H9 (cell line): ENCODE results near the gene THRAP3. TPM values are rescaled to one million over a fixed set of nuclear protein-coding genes. Genes with fewer than 3 reads are reported as not detected.

Experiments
- DNase-seq: peaks from one replicate; pipeline ENCODE4 v3.0.0-alpha.2; 2017
- H2AFZ ChIP-seq: one replicate; pipeline ENCODE4 v1.6.1; 2013; ENCODE audit warnings: mild to moderate bottlenecking, low read length, control low read depth, moderate library complexity
- H2AK5ac ChIP-seq: 2 replicates; pipeline ENCODE4 v1.6.1; 2013; ENCODE audit warnings: low read length, control low read depth, mixed read lengths; ENCODE audit not compliant: insufficient read length
- H2BK120ac ChIP-seq: one replicate; pipeline ENCODE4 v1.6.1; 2013; ENCODE audit warnings: low read depth, mild to moderate bottlenecking, low read length, control low read depth, inconsistent platforms; ENCODE audit not compliant: poor library complexity, severe bottlenecking
- H2BK12ac ChIP-seq: 2 replicates; pipeline ENCODE4 v1.6.1; 2013; ENCODE audit warnings: low read length, control low read depth, mixed read lengths, low read depth; ENCODE audit not compliant: insufficient read length
- H2BK15ac ChIP-seq: 2 replicates; pipeline ENCODE4 v1.6.1; 2013; ENCODE audit warnings: low read depth, low read length, control low read depth
- H2BK20ac ChIP-seq: one replicate; pipeline ENCODE4 v1.6.1; 2013; ENCODE audit warnings: low read depth, mild to moderate bottlenecking, low read length, control low read depth, inconsistent platforms; ENCODE audit not compliant: poor library complexity, severe bottlenecking
- H2BK5ac ChIP-seq: 2 replicates; pipeline ENCODE4 v1.6.1; 2013; ENCODE audit warnings: low read length, control low read depth, mixed read lengths; ENCODE audit not compliant: insufficient read length
- H3K14ac ChIP-seq: 2 replicates; pipeline ENCODE4 v1.6.1; 2013; ENCODE audit warnings: low read length, control low read depth; ENCODE audit not compliant: insufficient read depth
- H3K18ac ChIP-seq: 2 replicates; pipeline ENCODE4 v1.6.1; 2013; ENCODE audit warnings: low read depth, mild to moderate bottlenecking, mixed read lengths, low read length, control low read depth; ENCODE audit not compliant: insufficient read length
- H3K23ac ChIP-seq: 2 replicates; pipeline ENCODE4 v1.6.1; 2013; ENCODE audit warnings: low read length, control low read depth, mixed read lengths, low read depth; ENCODE audit not compliant: insufficient read length
- H3K23me2 ChIP-seq: 2 replicates; pipeline ENCODE4 v1.6.1; 2013; ENCODE audit warnings: low read depth, mild to moderate bottlenecking, mixed read lengths, low read length, control low read depth; ENCODE audit not compliant: insufficient read length, poor library complexity, severe bottlenecking
- H3K27ac ChIP-seq: 2 replicates; pipeline ENCODE4 v1.5.1; 2013; ENCODE audit warnings: low read length, control low read depth, mixed read lengths, low read depth; ENCODE audit not compliant: insufficient read length
- H3K27me3 ChIP-seq: 2 replicates; pipeline ENCODE4 v1.6.1; 2013; ENCODE audit warnings: low read length, control low read depth, inconsistent platforms; ENCODE audit not compliant: insufficient read depth
- H3K4ac ChIP-seq: 2 replicates; pipeline ENCODE4 v1.6.1; 2013; ENCODE audit warnings: low read depth, mild to moderate bottlenecking, control low read depth, inconsistent platforms, low read length, moderate library complexity
- H3K4me1 ChIP-seq: 2 replicates; pipeline ENCODE4 v1.6.1; 2013; ENCODE audit warnings: low read length, control low read depth, inconsistent platforms; ENCODE audit not compliant: insufficient read depth
- H3K4me2 ChIP-seq: 2 replicates; pipeline ENCODE4 v1.6.1; 2013; ENCODE audit warnings: low read length, control low read depth, mixed read lengths; ENCODE audit not compliant: insufficient read length, insufficient read depth
- H3K56ac ChIP-seq: 2 replicates; pipeline ENCODE4 v1.6.1; 2013; ENCODE audit warnings: low read depth, mild to moderate bottlenecking, mixed read lengths, low read length, control low read depth; ENCODE audit not compliant: insufficient read length
- H3K79me1 ChIP-seq: 2 replicates; pipeline ENCODE4 v1.6.1; 2013; ENCODE audit warnings: low read depth, mild to moderate bottlenecking, moderate library complexity, low read length, control low read depth, inconsistent platforms; ENCODE audit not compliant: insufficient read depth, poor library complexity, severe bottlenecking
- H3K79me2 ChIP-seq: 2 replicates; pipeline ENCODE4 v1.6.1; 2013; ENCODE audit warnings: low read length, control low read depth, inconsistent platforms; ENCODE audit not compliant: insufficient read depth
- H3K9ac ChIP-seq: 2 replicates; pipeline ENCODE4 v1.6.1; 2013; ENCODE audit warnings: low read length, control low read depth, mixed read lengths; ENCODE audit not compliant: insufficient read length; ENCODE audit errors: extremely low read depth
- H3K9me3 ChIP-seq: one replicate; pipeline ENCODE4 v1.6.1; 2013; ENCODE audit warnings: low read depth, low read length, inconsistent platforms; ENCODE audit not compliant: control insufficient read depth
- H3T11ph ChIP-seq: one replicate; pipeline ENCODE4 v1.6.1; 2013; ENCODE audit warnings: mild to moderate bottlenecking, low read length, control low read depth, inconsistent platforms
- H4K20me1 ChIP-seq: one replicate; pipeline ENCODE4 v1.6.1; 2013; ENCODE audit not compliant: control insufficient read depth, insufficient read length, insufficient read depth
- H4K5ac ChIP-seq: 2 replicates; pipeline ENCODE4 v1.6.1; 2013; ENCODE audit warnings: low read depth, mild to moderate bottlenecking, mixed read lengths, low read length, control low read depth; ENCODE audit not compliant: insufficient read length
- H4K8ac ChIP-seq: replicated peaks from 2 replicates; pipeline ENCODE4 v1.6.1; 2013; ENCODE audit warnings: low read length, control low read depth, mixed read lengths, low read depth; ENCODE audit not compliant: insufficient read length
- H4K91ac ChIP-seq: 2 replicates; pipeline ENCODE4 v1.6.1; 2013; ENCODE audit warnings: low read depth, mild to moderate bottlenecking, moderate library complexity, mixed read lengths, low read length, control low read depth; ENCODE audit not compliant: insufficient read length
- H3K27ac Mint-ChIP-seq, 3 experiments: 2 replicates in 2 of 3; 3 replicates in 1 of 3; pipeline ENCODE4 v1.8.0; 2020 to 2021; ENCODE audit warnings: mixed read lengths in 3 of 3, mild to moderate bottlenecking in 1 of 3, moderate library complexity in 1 of 3
- H3K27me3 Mint-ChIP-seq: 2 replicates; pipeline ENCODE4 v1.8.0; 2021; ENCODE audit warnings: low read depth, mild to moderate bottlenecking, moderate library complexity, mixed read lengths
- H3K36me3 Mint-ChIP-seq, 3 experiments: 2 replicates in 2 of 3; 3 replicates in 1 of 3; pipeline ENCODE4 v1.8.0; 2020 to 2021; ENCODE audit warnings: low read depth in 3 of 3, mixed read lengths in 3 of 3; ENCODE audit not compliant: insufficient read depth in 1 of 3
- H3K4me1 Mint-ChIP-seq, 2 experiments: 2 replicates each; pipeline ENCODE4 v1.8.0; 2020; ENCODE audit warnings: mixed read lengths in 2 of 2
- H3K4me3 Mint-ChIP-seq, 2 experiments: 2 replicates in 1 of 2; 3 replicates in 1 of 2; pipeline ENCODE4 v1.8.0; 2020 to 2021; ENCODE audit warnings: mild to moderate bottlenecking in 2 of 2, mixed read lengths in 2 of 2, moderate library complexity in 1 of 2
- H3K9me3 Mint-ChIP-seq, 2 experiments: 2 replicates in 1 of 2; 3 replicates in 1 of 2; pipeline ENCODE4 v1.8.0; 2020; ENCODE audit warnings: mild to moderate bottlenecking in 2 of 2, mixed read lengths in 2 of 2, moderate library complexity in 1 of 2
- WGBS: extraction: QIAGEN DNeasy Blood & Tissue Kit; methylation state at CpG from one replicate; pipeline ENCODE4 v1.1.7; 2013; ENCODE audit warnings: missing lambda C conversion rate, low lambda C conversion rate, mixed read lengths; ENCODE audit not compliant: insufficient read length; ENCODE audit errors: extremely low coverage; 5-methylcytosine and 5-hydroxymethylcytosine counted together
- total RNA-seq: library from RNA; stranded (reverse); gene quantifications from 2 replicates; pipeline ENCODE4 v1.2.1, GENCODE V29; 2021
- TF ChIP-seq, protein P1 (sequence below): fragments of 200-600 bp; sonication (generic); conservative IDR thresholded peaks from 3 replicates; pipeline ENCODE4 v1.8.0; 2021; ENCODE audit warnings: antibody characterized with exemption, mild to moderate bottlenecking

The THRAP3 gene
- total RNA-seq, 1 experiment from 2014 or later: 186 TPM

DNA sequence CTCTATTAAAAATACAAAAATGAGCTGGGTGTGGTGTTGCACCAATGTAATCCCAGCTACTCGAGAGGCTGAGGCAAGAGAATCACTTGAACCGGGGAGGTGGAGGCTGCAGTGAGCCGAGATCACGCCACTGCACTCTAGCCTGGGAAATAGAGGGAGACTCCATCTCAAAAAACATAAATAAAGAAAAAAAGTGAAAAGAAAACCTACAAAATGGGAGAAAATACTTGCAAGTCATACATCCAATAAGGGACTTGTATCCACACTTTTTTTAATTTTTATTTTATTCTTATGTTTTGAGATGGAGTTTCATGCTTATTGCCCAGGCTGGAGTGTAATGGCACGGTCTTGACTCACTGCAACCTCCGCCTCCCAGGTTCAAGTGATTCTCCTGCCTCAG lies 52.4 kb downstream of the THRAP3 start:
- H4K91ac ChIP-seq: no peak overlapping the region
- no peak overlapping the region for H2BK12ac ChIP-seq
- DNase-seq: no peak
- Mint-ChIP-seq H3K9me3 (no peaks in the 10 kb centered on the region), H3K36me3 (peaks cover 9 to 31% (median 30%) of the 10 kb centered on the region in 3 experiments; a peak in 6 of 7 replicates), H3K27me3 (no peaks in the 10 kb centered on the region), H3K4me1 (no peaks in the 10 kb centered on the region), H3K27ac (no peak overlapping the region), H3K4me3 (no peak overlapping the region)
- no peak overlapping the region for H2AK5ac ChIP-seq
- TF ChIP-seq, protein P1, sequence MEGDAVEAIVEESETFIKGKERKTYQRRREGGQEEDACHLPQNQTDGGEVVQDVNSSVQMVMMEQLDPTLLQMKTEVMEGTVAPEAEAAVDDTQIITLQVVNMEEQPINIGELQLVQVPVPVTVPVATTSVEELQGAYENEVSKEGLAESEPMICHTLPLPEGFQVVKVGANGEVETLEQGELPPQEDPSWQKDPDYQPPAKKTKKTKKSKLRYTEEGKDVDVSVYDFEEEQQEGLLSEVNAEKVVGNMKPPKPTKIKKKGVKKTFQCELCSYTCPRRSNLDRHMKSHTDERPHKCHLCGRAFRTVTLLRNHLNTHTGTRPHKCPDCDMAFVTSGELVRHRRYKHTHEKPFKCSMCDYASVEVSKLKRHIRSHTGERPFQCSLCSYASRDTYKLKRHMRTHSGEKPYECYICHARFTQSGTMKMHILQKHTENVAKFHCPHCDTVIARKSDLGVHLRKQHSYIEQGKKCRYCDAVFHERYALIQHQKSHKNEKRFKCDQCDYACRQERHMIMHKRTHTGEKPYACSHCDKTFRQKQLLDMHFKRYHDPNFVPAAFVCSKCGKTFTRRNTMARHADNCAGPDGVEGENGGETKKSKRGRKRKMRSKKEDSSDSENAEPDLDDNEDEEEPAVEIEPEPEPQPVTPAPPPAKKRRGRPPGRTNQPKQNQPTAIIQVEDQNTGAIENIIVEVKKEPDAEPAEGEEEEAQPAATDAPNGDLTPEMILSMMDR: no peak
- WGBS: no CpG with 5 or more reads among the region's 6 CpGs
- no peaks in the 10 kb centered on the region for H3K23me2 ChIP-seq
- H3K18ac ChIP-seq: no peak overlapping the region
- no peak overlapping the region for H2AFZ ChIP-seq
- H4K20me1 ChIP-seq: no peaks in the 10 kb centered on the region
- no peak overlapping the region for H2BK20ac ChIP-seq
- peaks cover 2% of the 10 kb centered on the region; the same call in 1 of the 2 replicates for H3K79me2 ChIP-seq
- no peaks in the 10 kb centered on the region for H3K9me3 ChIP-seq
- H2BK15ac ChIP-seq: no peak overlapping the region
- H3K4me2 ChIP-seq: no peak overlapping the region
- H4K8ac ChIP-seq: no peak overlapping the region
- no peak overlapping the region for H3K27ac ChIP-seq
- H2BK5ac ChIP-seq: no peak overlapping the region
- H3K56ac ChIP-seq: no peak overlapping the region
- no peak overlapping the region for H3T11ph ChIP-seq
- no peak overlapping the region for H3K4ac ChIP-seq
- H4K5ac ChIP-seq: no peak overlapping the region
- no peak overlapping the region for H3K9ac ChIP-seq
- H2BK120ac ChIP-seq: no peak overlapping the region
- H3K23ac ChIP-seq: no peak overlapping the region
- peaks cover 14% of the 10 kb centered on the region for H3K79me1 ChIP-seq
- H3K14ac ChIP-seq: no peak overlapping the region
- H3K27me3 ChIP-seq: no peaks in the 10 kb centered on the region
- no peaks in the 10 kb centered on the region for H3K4me1 ChIP-seq
